Measurements from ENCODE around the gene JAM3. TPM values are rescaled to one million over a fixed set of nuclear protein-coding genes. Genes with fewer than 3 reads are reported as not detected.

The JAM3 gene
- total and polyA plus RNA-seq, 10 of the 15 experiments (the other 5 are each of a cell fraction or from before 2014, with no cell fraction given) = 0.04 to 1.1 (median 0.32) TPM; not detected in 1

GRCh38 chr11:134098566-134099184, 29.8 kb downstream of the JAM3 start:
- no peak overlapping the region for H2AFZ ChIP-seq (ENCODE audit: control insufficient read depth, low read depth, low read length)
- H3K27me3 ChIP-seq (replicated peaks in 1 of 2; ENCODE audit: control insufficient read depth in 2 of 2, insufficient read depth in 2 of 2, low read length in 1 of 2) = no peaks in the 10 kb centered on the region
- no peak overlapping the region for H3K9ac ChIP-seq (ENCODE audit: control insufficient read depth, insufficient read depth, low read length)
- H3K27ac ChIP-seq (ENCODE audit: control insufficient read depth, insufficient read depth) = no peak overlapping the region
- no peaks in the 10 kb centered on the region for H3K9me3 ChIP-seq (replicated peaks; ENCODE audit: control insufficient read depth, insufficient read depth, low read length)
- 2% methylated on average over 3 of the region's 3 CpGs for WGBS (ENCODE audit: insufficient coverage, insufficient replicate concordance, low lambda C conversion rate, missing lambda C conversion rate)
- intact Hi-C loops (cut with micrococcal nuclease; ENCODE audit: unreplicated experiment) = loop anchor here (1.0 kb wide), 2 partner anchors 48 to 171 kb away; no protein-coding TSS in a partner anchor
- DNase-seq (ENCODE audit: low read depth, low spot score) (no peak), FAIRE-seq (peak; percentile 38), ATAC-seq (peak; percentile 61)
- ChIA-PET CTCF (interaction anchor here (0.6 to 2.0 kb wide), 10 partner anchors 17 to 927 kb away, joined by 3 to 17 read pairs (median 4); no protein-coding TSS in a partner anchor), POLR2A (no interaction called here), RAD21 (ENCODE audit: unreplicated experiment) (interaction anchor here (1.6 to 1.7 kb wide), 2 partner anchors 48 to 171 kb away, joined by 7 to 11 read pairs; no protein-coding TSS in a partner anchor), SMC1A (ENCODE audit: uncharacterized antibody, unreplicated experiment) (interaction anchor here (1.0 to 2.0 kb wide), 3 partner anchors 11 to 171 kb away, joined by 3 to 8 read pairs (median 6); no protein-coding TSS in a partner anchor)
- BruUV-seq (replicated peaks) = no TSS peak
- no peaks in the 10 kb centered on the region for H3K36me3 ChIP-seq (ENCODE audit: control insufficient read depth in 2 of 2, insufficient read depth in 2 of 2, low read length in 1 of 2)
- no peak overlapping the region for H3K4me2 ChIP-seq (ENCODE audit: control insufficient read depth, insufficient read depth)
- in situ Hi-C loops (cut with MboI) = no loop called here
- H3K4me3 ChIP-seq = no peak overlapping the region
- TF ChIP-seq RAD21 (IDR thresholded peaks at IDR 0.05; ENCODE audit: insufficient read depth, low read depth, low read length) (peak; percentile 33; the same call in 1 of the 2 replicates), SMC3 (IDR thresholded peaks at IDR 0.05; ENCODE audit: borderline replicate concordance, low read length) (peak; percentile 53; the same call in 1 of the 2 replicates), CTCF (IDR thresholded peaks at IDR 0.05 in 2 of 3, conservative IDR thresholded peaks at IDR 0.05 in 1 of 3; ENCODE audit: control insufficient read depth in 2 of 3, extremely low read depth in 1 of 3, insufficient read depth in 1 of 3, low read depth in 3 of 3, low read length in 3 of 3) (peak; percentile 44 to 49 (median 44); a peak in 4 of 6 replicates), MYB (IDR thresholded peaks at IDR 0.05; ENCODE audit: borderline replicate concordance, low read depth, low read length) (no peak)
- H3K79me2 ChIP-seq (ENCODE audit: control insufficient read depth, insufficient read depth, low read length) = no peaks in the 10 kb centered on the region
- no peaks in the 10 kb centered on the region for H3K4me1 ChIP-seq (ENCODE audit: control insufficient read depth, insufficient read depth, low read length)
- H4K20me1 ChIP-seq (ENCODE audit: control insufficient read depth, insufficient read depth) = no peaks in the 10 kb centered on the region

All from GM12878 (cell line).